ENCODE data around the gene DLGAP1. TPM values are rescaled to one million over a fixed set of nuclear protein-coding genes. Genes with fewer than 3 reads are reported as not detected.

The DLGAP1 gene
- total and polyA plus RNA-seq, 2 experiments from 2014 or later = 0.13 to 0.22 TPM

- Histone ChIP-seq H3F3A (ENCODE audit: insufficient read depth) (no peaks in the 10 kb centered on the region), H3K4me2 (ENCODE audit: unreplicated experiment) (no peak overlapping the region), H3K9ac (no peak overlapping the region), H3K36me3 (ENCODE audit: low read depth) (no peaks in the 10 kb centered on the region), H3K4me3 (no peak overlapping the region), H3K79me2 (ENCODE audit: insufficient read depth) (no peaks in the 10 kb centered on the region), H2AFZ (no peak overlapping the region), H3K4me1 (ENCODE audit: insufficient read depth) (no peaks in the 10 kb centered on the region), H4K20me1 (ENCODE audit: insufficient read depth) (no peaks in the 10 kb centered on the region), H3K9me2 (ENCODE audit: insufficient read depth) (no peaks in the 10 kb centered on the region), H3K27me3 (replicated peaks; ENCODE audit: insufficient read depth) (no peaks in the 10 kb centered on the region), H3K9me3 (ENCODE audit: low read depth) (no peaks in the 10 kb centered on the region), H3K27ac (no peak overlapping the region)
- TF ChIP-seq EZH2phosphoT487 (IDR thresholded peaks at IDR 0.05; ENCODE audit: insufficient read depth, low read depth) = no peak
- 36 to 44% methylated on average over 2 of the region's 2 CpGs for WGBS, 2 experiments (ENCODE audit: low coverage in 1 of 2, low lambda C conversion rate in 2 of 2, missing lambda C conversion rate in 2 of 2)
- DNase-seq = no peak
- in situ Hi-C loops (cut with MboI) = no loop called here
These were observed 377.9 kb downstream of the DLGAP1 start for GRCh38 chr18:4077204-4077603.

DNA sequence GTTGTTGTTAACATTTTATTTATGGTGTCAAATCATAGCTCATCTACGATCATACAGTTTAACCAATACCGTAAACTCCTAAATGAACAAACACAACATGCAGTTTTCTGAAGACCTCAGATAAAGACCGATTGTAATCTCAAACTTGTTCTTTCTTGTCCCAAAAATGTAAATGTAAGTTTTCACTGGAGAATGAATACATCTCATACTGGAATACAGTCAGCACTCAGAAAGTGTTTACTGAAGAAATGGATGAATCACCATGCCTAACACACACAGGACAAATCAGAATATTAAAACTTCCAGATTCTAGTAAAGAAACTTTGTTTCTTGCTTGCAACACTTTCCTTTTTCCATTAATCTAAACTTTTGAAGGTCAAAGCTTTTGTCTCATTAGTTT is 380.5 kb downstream of the DLGAP1 start:
- no peaks in the 10 kb centered on the region for H3K27me3 ChIP-seq (replicated peaks; ENCODE audit: insufficient read depth)
- H3K9ac ChIP-seq = no peak overlapping the region
- H3K9me2 ChIP-seq (ENCODE audit: insufficient read depth) = no peaks in the 10 kb centered on the region
- no peaks in the 10 kb centered on the region for H3K4me1 ChIP-seq (ENCODE audit: insufficient read depth)
- H2AFZ ChIP-seq = no peak overlapping the region
- H4K20me1 ChIP-seq (ENCODE audit: insufficient read depth) = no peaks in the 10 kb centered on the region
- H3K9me3 ChIP-seq (ENCODE audit: low read depth) = no peaks in the 10 kb centered on the region
- WGBS, 2 experiments (ENCODE audit: low coverage in 1 of 2, low lambda C conversion rate in 2 of 2, missing lambda C conversion rate in 2 of 2) = 50% methylated on average over 3 of the region's 3 CpGs
- DNase-seq = peak; percentile 24
- H3K79me2 ChIP-seq (ENCODE audit: insufficient read depth) = no peaks in the 10 kb centered on the region
- no peak for TF ChIP-seq EZH2 (IDR thresholded peaks at IDR 0.05; ENCODE audit: insufficient read depth, poor library complexity, severe bottlenecking)
- TF ChIP-seq EZH2phosphoT487 (IDR thresholded peaks at IDR 0.05; ENCODE audit: insufficient read depth, low read depth) = no peak
- H3K27ac ChIP-seq = no peak overlapping the region
- in situ Hi-C loops (cut with MboI) = no loop called here
- no peaks in the 10 kb centered on the region for H3K36me3 ChIP-seq (ENCODE audit: low read depth)
- no peak overlapping the region for H3K4me3 ChIP-seq
- no peak overlapping the region for H3K4me2 ChIP-seq (ENCODE audit: unreplicated experiment)
- H3F3A ChIP-seq (ENCODE audit: insufficient read depth) = no peaks in the 10 kb centered on the region

GRCh38 chr18:4069183-4069582 is 385.9 kb downstream of the DLGAP1 start:
- H3K9me3 ChIP-seq (ENCODE audit: low read depth) = no peaks in the 10 kb centered on the region
- H3K79me2 ChIP-seq (ENCODE audit: insufficient read depth) = no peaks in the 10 kb centered on the region
- H3K27ac ChIP-seq = no peak overlapping the region
- H2AFZ ChIP-seq = no peak overlapping the region
- no peaks in the 10 kb centered on the region for H4K20me1 ChIP-seq (ENCODE audit: insufficient read depth)
- 70 to 76% methylated on average over 6 of the region's 6 CpGs for WGBS, 2 experiments (ENCODE audit: low coverage in 1 of 2, low lambda C conversion rate in 2 of 2, missing lambda C conversion rate in 2 of 2)
- no peaks in the 10 kb centered on the region for H3K4me1 ChIP-seq (ENCODE audit: insufficient read depth)
- no peaks in the 10 kb centered on the region for H3K36me3 ChIP-seq (ENCODE audit: low read depth)
- no peaks in the 10 kb centered on the region for H3F3A ChIP-seq (ENCODE audit: insufficient read depth)
- H3K9ac ChIP-seq = no peak overlapping the region
- in situ Hi-C loops (cut with MboI) = no loop called here
- no peak overlapping the region for H3K4me2 ChIP-seq (ENCODE audit: unreplicated experiment)
- no peaks in the 10 kb centered on the region for H3K27me3 ChIP-seq (replicated peaks; ENCODE audit: insufficient read depth)
- no peak overlapping the region for H3K4me3 ChIP-seq
- TF ChIP-seq EZH2 (IDR thresholded peaks at IDR 0.05; ENCODE audit: insufficient read depth, poor library complexity, severe bottlenecking) (no peak), EZH2phosphoT487 (IDR thresholded peaks at IDR 0.05; ENCODE audit: insufficient read depth, low read depth) (no peak)
- DNase-seq = no peak
- H3K9me2 ChIP-seq (ENCODE audit: insufficient read depth) = no peaks in the 10 kb centered on the region

- no peaks in the 10 kb centered on the region for H3K9me3 ChIP-seq (ENCODE audit: low read depth)
- no peaks in the 10 kb centered on the region for H4K20me1 ChIP-seq (ENCODE audit: insufficient read depth)
- H3K36me3 ChIP-seq (ENCODE audit: low read depth) = no peaks in the 10 kb centered on the region
- no peak overlapping the region for H3K4me3 ChIP-seq
- in situ Hi-C loops (cut with MboI) = no loop called here
- peak; percentile 52 for DNase-seq
- no peaks in the 10 kb centered on the region for H3K27me3 ChIP-seq (replicated peaks; ENCODE audit: insufficient read depth)
- H3F3A ChIP-seq (ENCODE audit: insufficient read depth) = no peaks in the 10 kb centered on the region
- H3K79me2 ChIP-seq (ENCODE audit: insufficient read depth) = no peaks in the 10 kb centered on the region
- WGBS, 2 experiments (ENCODE audit: low coverage in 1 of 2, low lambda C conversion rate in 2 of 2, missing lambda C conversion rate in 2 of 2) = 16 to 22% methylated on average over 5 of the region's 5 CpGs
- TF ChIP-seq EZH2phosphoT487 (IDR thresholded peaks at IDR 0.05; ENCODE audit: insufficient read depth, low read depth) = no peak
- TF ChIP-seq EZH2 (IDR thresholded peaks at IDR 0.05; ENCODE audit: insufficient read depth, poor library complexity, severe bottlenecking) = no peak
- no peak overlapping the region for H3K4me2 ChIP-seq (ENCODE audit: unreplicated experiment)
- H3K4me1 ChIP-seq (ENCODE audit: insufficient read depth) = no peaks in the 10 kb centered on the region
- H3K9ac ChIP-seq = no peak overlapping the region
- no peak overlapping the region for H3K27ac ChIP-seq
- H2AFZ ChIP-seq = no peak overlapping the region
- no peaks in the 10 kb centered on the region for H3K9me2 ChIP-seq (ENCODE audit: insufficient read depth)
These were observed 386.5 kb downstream of the DLGAP1 start for GRCh38 chr18:4068552-4069158.

GRCh38 chr18:4063545-4063944 is 391.6 kb downstream of the DLGAP1 start:
- in situ Hi-C loops (cut with MboI) = no loop called here
- Histone ChIP-seq H2AFZ (no peak overlapping the region), H3K9me3 (ENCODE audit: low read depth) (no peaks in the 10 kb centered on the region), H3K79me2 (ENCODE audit: insufficient read depth) (no peaks in the 10 kb centered on the region), H3K27ac (no peak overlapping the region), H3F3A (ENCODE audit: insufficient read depth) (no peaks in the 10 kb centered on the region), H4K20me1 (ENCODE audit: insufficient read depth) (no peaks in the 10 kb centered on the region), H3K27me3 (replicated peaks; ENCODE audit: insufficient read depth) (no peaks in the 10 kb centered on the region), H3K36me3 (ENCODE audit: low read depth) (no peaks in the 10 kb centered on the region), H3K9ac (no peak overlapping the region), H3K4me2 (ENCODE audit: unreplicated experiment) (no peak overlapping the region), H3K4me3 (no peak overlapping the region), H3K9me2 (ENCODE audit: insufficient read depth) (no peaks in the 10 kb centered on the region), H3K4me1 (ENCODE audit: insufficient read depth) (no peaks in the 10 kb centered on the region)
- no peak for DNase-seq
- TF ChIP-seq EZH2 (IDR thresholded peaks at IDR 0.05; ENCODE audit: insufficient read depth, poor library complexity, severe bottlenecking) (no peak), EZH2phosphoT487 (IDR thresholded peaks at IDR 0.05; ENCODE audit: insufficient read depth, low read depth) (no peak)
